Skin of body (tissue), 2 donors: ENCODE results near the gene MSGN1. TPM values are rescaled to one million over a fixed set of nuclear protein-coding genes. Genes with fewer than 3 reads are reported as not detected.
A peak's percentile ranks its signal among the peaks of the same experiment; 100 is the strongest.

Experiments
- DNase-seq: peaks from one replicate; lab custom pipeline; 2025; lab: John Stamatoyannopoulos, UW
- total RNA-seq: library from RNA; depleted of rRNA; stranded (reverse); fragments of >200 nt; gene quantifications from one replicate; pipeline ENCODE4 v1.2.3, GENCODE V29; 2014

MSGN1 gene, protein sequence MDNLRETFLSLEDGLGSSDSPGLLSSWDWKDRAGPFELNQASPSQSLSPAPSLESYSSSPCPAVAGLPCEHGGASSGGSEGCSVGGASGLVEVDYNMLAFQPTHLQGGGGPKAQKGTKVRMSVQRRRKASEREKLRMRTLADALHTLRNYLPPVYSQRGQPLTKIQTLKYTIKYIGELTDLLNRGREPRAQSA
- not detected for total RNA-seq

DNA sequence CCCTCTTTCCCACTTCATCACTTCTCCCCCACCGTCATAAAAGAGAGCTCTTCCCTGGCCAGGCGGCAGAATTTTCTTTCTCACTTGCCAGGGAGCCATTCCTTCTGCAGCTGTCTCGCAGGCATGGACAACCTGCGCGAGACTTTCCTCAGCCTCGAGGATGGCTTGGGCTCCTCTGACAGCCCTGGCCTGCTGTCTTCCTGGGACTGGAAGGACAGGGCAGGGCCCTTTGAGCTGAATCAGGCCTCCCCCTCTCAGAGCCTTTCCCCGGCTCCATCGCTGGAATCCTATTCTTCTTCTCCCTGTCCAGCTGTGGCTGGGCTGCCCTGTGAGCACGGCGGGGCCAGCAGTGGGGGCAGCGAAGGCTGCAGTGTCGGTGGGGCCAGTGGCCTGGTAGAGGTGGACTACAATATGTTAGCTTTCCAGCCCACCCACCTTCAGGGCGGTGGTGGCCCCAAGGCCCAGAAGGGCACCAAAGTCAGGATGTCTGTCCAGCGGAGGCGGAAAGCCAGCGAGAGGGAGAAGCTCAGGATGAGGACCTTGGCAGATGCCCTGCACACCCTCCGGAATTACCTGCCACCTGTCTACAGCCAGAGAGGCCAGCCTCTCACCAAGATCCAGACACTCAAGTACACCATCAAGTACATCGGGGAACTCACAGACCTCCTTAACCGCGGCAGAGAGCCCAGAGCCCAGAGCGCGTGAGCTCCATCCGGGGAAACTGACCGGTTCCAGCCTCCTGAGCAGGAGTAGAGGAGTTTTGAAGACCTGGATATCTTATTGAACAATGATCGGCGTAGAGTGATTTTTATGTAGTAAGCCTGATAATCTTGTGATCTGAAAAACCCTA lies at the start of gene MSGN1:
MSGN1 (plus strand) TSS at position 65 of the 850 bp plus-strand sequence; CDS start at position 124, 59 bp downstream.
- DNase-seq: no peak

DNA sequence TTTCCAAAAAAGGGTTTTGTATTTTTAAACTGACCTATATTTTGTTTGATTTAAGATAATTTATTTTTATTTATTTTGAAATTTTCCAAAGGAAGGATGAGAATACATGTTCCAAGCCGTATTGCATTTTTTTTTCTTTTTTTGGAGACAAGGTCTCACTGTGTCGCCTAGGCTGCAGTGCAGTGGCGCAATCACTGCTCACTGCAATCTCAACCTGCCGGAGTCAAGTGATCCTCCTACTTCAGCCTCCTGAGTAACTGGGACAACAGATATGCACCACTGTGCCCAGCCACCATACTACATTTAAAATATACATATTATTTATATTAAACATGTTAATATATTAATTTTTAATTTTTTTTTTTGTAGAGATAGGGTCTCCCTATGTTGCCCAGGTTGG lies 47.4 kb upstream of the MSGN1 start:
- DNase-seq: no peak

DNA sequence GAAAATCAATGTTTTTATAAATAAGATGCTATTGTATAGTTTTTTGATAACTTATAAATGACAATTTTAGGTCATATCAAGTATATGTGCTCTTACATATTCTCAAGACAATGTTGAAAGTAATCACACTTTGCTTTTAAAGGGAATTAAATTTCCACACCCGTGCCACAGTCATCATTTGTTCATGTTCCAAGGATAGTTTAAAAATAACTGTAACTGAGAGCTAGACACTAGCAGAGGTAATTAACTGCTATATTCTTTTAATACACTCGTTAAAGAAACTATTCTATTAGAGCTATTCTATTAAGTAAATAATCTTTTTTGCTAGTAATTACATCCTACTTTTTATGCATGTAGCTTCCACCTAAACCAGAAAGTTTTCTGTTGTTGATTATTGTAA lies 44.3 kb upstream of the MSGN1 start:
- no peak for DNase-seq

DNA sequence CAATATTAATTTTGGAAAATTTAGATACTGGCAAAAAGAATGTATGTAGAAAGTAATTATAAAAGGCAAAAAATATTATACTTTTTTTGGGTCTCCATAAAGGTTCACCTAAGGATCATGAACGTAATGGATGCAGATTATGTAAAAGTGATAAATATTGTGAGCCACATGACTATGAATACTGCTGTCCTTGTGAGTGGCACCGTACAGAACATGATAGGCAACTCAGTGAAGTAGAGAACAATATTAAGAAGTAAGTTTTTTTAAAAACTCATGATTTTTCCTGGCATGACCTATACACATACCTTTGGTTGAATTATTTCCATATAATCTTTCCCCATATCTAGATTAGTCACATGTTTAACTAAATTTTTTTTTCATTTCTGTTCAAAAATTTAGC lies 43.7 kb upstream of the MSGN1 start:
- DNase-seq: no peak

DNA sequence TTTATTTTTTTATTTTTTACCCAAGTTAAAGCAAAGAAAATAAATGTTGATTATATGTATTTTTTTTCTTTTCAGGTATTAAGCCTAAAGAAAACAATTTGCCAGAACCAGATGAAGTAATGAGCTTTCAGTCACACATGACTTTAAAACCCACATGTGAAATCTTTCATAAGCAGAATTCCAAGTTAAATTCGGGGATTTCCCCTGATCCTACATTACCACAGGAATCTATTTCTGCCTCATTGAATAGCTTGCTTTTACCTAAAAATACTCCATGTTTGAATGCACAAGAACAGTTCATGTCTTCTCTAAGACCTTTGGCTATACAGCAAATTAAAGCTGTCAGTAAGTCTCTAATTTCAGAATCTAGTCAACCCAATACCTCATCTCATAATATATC lies 35.7 kb upstream of the MSGN1 start:
- DNase-seq: no peak

DNA sequence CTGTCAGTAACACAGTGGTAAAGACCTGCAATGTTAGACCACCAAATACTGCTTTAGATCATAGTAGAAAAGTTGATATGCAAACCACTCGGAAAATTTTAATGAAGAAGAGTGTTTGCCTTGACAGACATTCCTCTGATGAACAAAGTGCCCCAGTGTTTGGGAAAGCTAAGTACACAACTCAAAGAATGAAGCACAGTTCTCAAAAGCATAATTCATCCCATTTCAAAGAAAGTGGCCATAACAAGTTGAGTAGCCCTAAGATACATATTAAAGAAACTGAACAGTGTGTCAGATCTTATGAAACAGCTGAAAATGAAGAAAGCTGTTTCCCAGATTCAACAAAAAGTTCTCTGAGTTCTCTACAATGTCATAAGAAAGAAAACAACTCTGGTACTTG lies 34.8 kb upstream of the MSGN1 start:
- DNase-seq: no peak

DNA sequence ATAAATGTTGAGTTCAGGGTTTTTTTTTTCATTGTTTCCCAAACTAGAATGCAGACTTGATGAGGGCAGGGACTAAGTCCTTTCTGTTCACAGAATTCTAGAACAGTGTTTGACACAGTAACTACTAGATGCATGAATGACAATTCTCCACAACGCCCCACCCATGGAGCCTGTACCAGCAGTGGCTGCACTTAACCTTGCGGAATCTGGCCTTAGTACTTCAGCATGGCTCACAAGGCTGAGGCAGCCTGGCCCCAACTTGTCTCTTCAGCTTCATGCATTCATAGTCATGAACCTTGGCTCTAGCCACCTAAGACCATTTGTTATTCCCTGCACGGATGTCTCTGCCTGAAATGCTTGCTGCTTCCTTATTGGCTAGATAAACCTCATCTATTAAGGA lies 29.5 kb upstream of the MSGN1 start:
- DNase-seq: no peak

DNA sequence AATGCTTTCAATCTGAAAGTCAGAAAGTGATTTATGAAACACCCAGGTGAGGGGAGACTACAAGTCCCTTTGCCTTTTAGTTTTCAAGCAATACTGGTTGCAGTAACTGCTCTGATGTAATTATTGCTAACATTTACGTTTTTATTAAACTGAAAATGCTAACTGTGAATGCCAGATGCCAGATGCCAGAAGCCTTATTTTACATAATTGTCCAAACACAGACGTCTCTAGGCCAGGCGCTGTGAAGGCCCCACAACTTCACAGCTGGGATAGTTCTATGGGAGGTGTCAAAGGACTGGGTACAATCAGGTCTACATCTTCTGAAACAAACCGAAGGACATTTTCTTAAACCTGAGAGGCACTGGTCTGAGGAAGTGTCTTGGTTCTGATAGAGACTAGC lies 27.5 kb upstream of the MSGN1 start:
- no peak for DNase-seq

DNA sequence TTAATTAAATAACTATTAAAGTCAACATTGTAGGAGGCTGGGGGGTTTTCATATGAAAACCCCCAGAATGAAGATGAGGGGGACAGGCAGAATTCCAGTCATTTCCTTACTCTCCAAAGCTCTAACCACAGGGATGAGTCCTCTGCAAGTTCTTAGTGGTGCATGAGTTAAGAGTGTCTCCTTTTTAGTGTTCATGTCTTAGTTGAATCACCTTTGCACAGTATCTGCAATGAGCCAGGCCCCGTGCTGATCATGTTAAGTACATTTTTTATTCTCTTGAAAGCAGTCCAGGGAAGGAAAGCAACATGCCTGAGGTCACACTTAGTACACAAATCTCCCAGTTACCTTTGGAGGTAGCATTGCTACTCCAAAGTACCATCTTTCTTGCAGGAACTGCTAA lies 25.7 kb upstream of the MSGN1 start:
- DNase-seq: no peak

DNA sequence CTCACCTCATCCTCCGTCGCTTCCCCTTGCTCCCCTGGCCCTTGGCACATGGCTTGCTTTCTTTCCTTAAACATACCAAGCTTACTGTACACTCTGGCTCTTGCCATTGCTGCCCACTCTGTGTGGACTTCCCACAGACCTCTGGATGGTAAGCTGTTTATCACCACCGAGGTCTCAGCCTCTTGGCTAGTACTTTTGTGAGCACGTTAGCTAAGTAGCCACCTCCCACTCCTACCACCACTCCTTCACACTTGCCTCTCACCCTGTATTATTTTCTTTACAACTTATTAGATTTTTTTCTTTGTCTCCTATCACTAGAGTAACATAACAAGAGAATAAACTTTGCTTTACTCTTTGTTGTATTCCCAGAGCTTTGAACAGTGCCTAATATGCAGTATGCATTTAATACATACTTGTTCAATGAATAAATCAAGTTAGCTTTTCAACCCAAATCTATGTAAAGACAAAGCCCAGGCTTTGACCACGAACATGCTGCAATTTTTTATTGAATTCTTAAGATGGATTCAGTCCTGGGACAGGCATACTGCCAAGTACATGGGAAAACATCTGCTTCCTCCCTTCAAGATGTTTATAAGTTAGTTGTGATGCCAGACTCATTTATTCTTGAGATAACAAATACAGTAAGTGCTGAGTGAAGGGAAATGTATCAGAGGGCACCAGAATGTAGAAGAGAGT lies 25.0 kb upstream of the MSGN1 start:
- peak; percentile 80 for DNase-seq

DNA sequence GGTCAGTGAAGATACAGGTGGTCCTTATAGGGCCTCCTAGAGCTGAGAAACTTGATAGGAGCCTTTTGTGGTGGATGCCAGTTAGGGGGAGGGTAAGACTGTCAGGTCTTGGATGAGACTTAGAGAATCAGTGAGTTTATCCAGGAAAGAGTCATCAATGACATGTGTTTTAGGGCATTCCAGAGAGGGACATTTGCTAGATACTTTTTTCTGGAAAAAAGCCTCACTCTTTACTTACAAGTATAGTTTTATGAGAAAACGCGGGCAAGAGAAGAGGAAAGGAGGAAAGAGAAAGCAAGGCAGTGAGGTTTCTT lies 24.5 kb upstream of the MSGN1 start:
- DNase-seq: no peak

DNA sequence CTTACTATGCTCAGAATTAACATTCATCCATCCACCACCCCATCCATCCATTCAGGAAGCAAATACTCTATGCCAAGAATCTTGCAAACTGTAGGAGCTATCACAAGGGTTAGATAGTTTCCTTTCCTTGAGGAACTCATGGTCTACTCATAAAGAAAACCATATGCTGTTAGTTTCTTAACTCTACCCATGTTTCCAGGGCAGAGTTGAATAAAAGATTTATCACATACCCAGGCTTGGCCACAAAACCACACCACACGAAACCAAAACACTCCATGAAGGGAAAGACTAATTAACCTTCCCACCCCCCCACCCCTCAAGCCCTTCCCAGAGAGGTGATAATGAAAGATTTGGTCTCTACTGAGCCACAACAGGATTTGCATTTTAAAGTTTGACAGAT lies 23.7 kb upstream of the MSGN1 start:
- DNase-seq: no peak

DNA sequence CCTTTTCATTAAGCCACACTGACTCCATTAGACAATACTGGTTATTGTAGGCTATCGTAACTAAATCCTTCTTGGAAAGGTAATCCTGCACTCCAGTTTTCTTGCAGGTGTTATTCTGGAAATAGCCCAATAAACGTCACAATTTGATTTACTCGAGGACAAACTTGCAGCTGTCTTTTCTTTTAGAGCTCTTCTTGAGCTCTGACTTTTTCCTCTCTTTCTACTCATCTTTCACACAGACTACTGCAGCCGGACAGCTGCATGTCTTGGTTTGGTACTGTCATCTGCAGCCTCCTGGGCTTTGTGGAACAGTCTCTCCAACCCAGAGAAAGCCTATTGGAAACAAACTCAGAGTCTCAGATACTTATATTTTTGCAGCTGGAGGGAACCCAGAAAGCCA lies 23.0 kb upstream of the MSGN1 start:
- no peak for DNase-seq

DNA sequence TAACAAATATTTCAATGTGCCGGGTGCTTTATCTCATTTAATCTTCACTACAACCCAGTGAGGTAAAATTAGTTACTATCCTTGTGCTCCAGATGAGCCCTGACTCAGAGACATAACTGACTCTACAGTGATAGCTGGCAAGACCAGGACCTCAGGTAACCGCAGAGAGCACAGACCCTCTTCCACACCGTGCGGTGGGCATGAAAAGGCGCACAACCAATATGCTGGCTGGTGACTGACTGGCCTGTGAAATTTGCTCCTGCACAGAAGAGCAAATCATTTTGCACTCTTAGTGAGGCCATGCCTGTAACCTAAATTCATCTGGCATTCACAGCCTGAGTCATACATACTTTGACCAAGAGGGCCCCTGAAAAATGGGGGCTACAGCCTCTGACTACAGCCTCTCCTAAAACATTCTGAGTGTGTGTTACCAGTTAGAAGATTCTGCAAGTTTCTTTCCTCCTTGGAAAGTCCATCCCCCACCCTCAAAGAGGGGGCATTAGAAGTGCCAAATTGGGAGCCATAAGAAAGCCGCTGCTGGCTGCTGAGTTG lies 22.4 kb upstream of the MSGN1 start:
- DNase-seq: no peak

DNA sequence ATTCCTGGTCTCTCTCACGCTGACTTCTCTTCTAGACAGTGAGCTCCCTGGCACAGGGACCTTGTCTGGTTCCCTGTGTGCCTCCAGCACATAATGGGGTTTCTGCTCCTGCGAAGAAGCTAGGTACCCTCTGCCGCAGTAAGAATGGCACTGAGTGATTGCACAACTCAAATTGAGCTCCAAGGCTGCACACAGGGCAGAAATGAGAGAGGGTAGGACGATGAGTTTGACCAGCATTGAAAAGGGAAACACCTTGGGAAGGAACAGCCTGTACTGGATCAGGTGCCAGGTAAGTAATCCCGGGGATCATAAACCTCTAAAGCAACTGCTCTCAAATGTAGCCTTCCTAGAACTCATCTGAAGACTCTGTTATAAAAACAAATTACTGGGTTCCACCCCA lies 21.0 kb upstream of the MSGN1 start:
- no peak for DNase-seq

DNA sequence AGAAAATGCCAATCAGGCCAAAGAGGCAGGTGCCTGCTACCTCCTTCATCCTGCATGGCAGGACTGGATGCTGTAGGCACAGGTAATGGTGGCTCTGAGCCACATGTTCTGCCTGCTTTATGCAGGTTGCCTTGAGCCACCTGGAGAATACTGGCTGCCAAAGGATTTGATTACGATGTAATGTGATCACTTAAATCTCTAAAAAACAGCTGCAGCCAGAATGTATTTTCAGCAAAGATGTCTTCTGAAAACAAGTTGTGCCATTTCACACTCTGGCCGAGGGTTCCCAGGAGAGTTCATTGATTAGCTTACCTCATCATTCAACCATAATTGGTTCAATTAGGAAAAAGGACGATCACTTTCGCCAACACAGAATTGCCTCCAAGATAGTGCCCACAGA lies 17.9 kb upstream of the MSGN1 start:
- DNase-seq: no peak

DNA sequence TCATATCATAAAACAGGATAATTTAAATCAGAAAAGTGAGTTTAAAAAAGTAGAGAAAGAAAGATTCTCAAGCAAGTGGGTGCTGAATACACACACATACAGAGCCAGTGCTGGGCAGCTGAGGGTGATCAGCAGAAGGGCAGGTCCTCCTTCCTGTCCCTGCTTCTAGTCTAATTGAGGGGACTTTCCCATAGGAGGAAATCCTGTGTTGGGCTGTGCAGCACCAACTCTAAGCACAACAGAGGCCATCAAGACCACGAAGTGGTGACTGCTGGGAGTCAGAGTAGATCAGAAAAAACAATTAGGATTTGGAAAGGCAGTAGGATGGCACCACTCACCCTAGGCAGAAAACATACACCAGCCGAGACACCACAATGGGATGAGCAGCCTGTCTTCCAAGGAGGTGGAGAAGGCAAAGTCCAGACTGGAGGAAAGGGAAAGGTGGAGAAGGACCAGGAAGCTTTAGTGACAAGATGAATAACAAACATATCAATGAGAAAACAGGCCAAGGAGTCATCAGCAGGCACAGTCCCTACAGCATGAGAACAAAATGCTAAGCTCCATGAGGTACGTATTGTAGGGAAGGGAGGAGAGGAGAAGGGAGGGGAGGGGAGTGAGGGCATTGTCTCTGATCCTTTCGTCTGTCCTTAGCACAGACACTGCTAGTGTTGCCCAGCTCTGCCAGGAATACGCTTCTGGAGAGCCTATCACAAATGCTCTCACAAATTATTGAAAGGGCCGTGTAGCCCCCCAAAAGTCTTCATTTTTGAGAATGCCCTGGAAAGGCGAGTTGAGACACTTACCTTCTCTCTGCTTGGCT lies 16.7 kb upstream of the MSGN1 start:
- DNase-seq: no peak

DNA sequence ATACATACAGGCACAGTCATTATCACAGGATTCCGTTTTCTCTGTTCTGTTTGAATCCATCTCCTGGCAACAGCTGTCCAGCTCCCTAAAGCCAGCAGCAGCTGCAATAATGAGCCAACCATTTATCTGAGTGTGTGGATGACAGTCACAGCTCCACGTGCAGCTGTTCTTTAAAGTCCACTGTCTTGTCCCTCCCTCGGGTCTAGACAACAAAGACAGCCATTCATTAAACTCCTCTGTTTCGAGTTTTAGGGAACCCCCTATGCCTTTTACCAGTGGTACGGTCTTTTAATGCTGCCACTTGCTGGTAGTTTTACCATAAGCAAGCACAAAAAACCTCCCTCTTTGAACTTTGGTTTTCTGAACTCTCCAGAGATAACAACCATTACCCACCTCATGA lies 16.0 kb upstream of the MSGN1 start:
- peak; percentile 33 for DNase-seq

DNA sequence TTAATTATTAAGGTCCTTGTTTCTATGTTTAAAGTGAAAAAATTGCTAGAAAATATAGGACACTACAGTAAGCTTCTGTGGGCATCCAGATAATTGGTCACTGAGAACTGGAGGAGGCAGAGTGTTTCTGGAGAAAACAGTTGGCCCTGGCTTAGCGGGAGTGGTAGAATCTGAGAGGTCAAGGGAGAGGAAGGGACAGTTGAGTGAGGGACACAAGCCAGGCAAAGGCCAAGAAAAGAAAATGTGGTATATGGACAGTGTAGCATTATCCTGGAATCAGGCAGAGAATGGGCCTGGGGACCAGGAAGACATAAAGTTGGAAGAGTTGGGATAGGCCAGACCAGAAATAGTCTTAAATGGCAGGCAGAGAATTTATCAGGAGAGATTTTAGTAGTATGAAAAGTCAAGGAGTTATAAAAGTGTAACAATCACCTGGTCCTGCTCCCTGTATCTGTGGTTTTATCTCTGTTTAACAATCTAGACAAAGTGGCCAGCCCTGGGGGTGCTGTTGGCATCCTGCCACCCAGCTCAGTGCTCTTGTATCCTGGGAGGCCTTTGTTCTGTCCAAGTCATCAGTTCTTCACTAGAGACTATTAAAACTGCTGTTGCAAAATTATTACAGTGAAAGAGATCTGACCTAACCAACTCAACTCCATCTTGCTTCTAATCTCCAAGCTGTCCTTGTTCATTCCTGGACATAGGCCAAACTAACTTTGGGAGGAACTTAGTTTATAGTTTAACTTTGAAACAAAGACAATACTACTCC lies 15.4 kb upstream of the MSGN1 start:
- no peak for DNase-seq

DNA sequence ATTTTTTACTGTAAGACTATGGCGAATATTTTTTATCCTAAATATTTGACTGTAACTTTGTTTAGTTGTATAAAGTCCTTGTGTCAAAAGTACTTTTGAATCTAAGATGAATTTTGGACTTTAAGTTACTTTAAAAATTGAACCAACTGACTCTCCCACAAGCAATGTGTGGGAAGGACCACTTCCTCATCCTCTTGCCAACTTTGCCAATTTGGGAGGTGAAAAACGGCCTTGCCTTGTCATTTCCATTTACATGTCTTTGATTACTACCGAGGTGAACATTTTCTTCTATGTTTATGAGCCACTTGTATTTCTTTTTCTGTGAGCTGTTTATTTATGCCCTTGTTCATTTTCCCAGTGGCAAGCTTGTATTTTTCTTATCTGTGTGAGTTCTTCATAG lies 12.8 kb upstream of the MSGN1 start:
- no peak for DNase-seq

DNA sequence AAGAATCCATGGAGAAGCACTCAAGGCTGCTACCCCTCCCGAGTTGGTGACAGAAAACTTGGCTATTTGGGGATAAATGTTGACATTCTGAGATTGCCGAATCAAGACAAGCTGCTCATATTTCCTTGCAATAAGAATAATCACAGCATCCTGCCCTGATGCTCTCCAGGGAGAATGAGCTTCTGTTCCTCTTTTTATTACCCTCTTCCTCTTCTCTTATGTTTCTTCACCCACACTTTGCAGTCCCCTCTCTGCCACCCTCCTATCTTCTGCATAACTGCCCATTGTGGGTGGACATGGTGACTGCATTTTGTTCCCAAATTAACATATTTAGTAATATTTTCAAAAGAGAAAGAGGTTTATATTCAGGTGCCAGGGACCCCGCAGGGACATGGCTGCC lies 11.9 kb upstream of the MSGN1 start:
- no peak for DNase-seq
